Measurements from ENCODE around the gene MAP3K14.
"Not testable (repeated sequence)": the region's sequence is repeated elsewhere in the genome, so short reads cannot be mapped to it uniquely, and the experiment has no call there.

MAP3K14 gene

GRCh38 chr17:45314741-45315647 is 1.8 kb downstream of the MAP3K14 start:
- no peak for DNase-seq

- no peak for DNase-seq
Measured at GRCh38 chr17:45313996-45314740, 2.7 kb downstream of the MAP3K14 start.

DNA sequence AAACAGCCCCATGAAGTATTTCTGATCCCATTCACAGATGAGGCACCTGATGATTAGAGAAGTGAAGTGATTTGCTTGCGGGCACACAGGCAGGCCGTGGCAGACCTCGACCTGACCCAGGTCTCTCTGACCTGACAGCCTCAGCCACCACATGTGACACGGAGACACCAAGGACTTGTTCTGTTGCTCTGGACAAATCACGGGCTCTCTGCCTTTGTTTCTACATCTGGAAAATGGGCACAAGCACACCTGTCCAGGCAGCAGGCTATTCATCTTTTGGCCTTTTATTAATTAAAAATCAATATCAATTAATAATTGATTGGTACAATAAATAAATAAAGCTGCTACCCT is 3.4 kb downstream of the MAP3K14 start:
- no peak for DNase-seq

DNA sequence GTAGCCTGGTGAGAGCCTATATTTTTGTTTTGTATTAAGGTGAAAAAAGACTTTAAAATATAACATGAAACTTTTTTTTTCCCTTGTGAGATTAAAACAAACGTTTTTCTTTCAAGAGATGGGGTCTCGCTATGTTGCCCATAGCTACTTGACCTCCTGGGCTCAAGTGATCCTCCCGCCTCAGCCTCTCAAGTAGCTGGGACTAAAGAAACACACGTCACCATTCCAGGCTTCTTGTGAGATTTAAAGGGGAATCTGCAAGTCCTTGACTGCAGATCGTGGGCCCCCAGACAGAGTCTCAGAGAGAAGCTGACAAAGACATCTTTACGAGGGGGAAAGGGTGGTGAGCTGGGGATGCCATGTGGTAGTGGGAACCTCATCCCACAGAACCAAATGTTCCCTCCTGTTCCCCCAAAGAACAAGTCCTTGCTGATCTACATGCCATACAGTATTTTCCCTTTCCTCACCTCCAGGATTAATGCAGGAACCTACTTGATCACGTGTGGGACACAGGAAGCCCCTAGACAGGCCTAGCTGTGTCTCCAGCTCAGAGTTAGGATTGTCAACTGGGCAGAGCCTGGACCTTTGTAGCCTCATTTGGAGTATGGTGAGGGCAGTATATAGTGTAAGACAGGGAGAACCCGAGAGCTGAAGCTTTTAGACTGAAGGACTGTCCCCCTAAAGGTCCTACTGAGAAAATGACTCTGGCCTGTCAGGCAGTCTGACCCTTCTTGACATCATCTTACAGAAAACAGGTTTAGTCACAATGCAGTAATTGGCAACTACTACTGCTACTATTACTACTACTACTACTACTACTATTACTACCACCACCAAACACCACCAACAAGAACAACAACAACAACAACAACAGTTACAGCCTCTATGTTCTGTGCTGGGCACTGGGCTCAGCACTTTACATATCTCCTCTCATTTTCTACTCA is 4.1 kb downstream of the MAP3K14 start:
- DNase-seq = no peak

DNA sequence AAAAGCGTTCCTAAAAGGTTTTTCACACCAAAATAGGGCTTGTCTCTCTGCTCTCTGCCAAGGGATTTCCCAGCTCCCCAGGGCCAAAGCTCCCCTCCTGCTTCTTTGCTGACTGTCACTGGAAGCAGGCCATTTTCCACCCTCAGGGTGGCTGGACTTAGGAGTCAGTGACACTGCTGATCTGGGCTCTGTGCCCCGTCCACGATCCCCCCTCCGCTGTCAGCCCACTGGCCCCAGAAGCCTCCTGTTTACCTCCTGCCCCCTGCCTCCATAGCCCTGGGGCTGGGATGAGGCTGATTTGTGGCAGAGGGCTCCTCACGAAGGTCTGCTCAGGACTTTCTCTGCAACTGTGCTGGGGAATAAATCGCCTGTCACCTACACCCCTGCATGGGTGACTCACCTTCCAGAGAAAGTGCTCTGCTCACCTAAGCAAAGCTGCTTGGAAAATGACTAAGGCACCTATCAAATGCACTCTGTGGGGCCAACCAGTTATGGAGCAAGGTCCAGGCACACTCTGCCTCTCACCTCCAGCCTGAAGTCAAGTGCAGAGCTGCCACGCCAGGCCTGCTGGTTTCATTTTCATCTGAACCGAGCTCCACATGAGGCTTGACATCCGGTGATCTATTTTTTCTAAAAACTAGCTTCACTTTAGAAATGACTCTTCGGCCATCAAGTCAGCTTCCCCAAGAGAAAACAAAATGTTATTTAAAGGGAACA is 4.9 kb downstream of the MAP3K14 start:
- DNase-seq = no peak

GRCh38 chr17:45311401-45311759 is 5.4 kb downstream of the MAP3K14 start:
- no peak for DNase-seq

DNA sequence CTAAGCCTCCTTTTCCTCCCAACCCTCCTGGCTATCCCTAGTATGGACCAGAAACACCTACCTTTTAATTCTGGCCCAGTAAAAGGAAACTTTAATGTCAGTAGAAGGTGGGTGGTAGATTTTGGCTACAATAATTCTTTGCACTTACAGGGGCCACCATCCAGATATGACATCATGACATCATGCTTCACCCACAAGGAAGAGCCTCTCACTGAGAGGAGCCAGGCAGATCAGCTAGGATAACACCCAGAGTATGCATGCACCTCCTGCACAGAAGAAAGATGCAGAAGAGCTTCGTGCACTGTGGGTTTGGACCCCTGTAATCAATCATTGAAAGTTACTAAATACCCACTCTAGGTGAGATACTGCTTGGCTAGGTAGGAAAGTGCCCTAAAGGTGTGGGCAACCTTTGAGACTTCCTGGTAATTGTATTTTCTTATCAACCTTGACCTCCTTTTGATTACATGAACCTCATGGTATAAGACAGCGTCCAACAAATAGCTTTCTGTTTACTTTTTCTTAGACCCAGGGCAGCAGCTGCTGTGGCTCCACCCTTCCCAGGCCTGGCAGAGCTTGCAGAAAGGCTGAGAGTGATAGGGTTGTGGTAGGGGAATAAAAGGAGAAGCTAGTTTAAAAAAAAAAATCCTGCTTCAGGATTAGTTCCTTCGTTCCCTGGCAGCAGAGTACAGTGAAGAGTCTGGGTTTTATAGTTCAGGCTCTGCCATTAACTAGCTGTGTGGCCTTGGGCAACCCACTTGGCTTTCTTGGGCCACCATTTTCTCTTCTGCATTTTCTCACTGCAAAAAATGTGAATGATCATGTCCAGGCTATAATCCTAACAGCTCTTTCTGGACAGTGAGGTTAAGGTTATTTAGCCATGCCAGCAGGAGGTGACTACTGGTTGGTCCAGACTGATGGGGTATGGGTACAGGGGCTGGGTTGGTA is 6.2 kb downstream of the MAP3K14 start:
- no peak for DNase-seq

DNA sequence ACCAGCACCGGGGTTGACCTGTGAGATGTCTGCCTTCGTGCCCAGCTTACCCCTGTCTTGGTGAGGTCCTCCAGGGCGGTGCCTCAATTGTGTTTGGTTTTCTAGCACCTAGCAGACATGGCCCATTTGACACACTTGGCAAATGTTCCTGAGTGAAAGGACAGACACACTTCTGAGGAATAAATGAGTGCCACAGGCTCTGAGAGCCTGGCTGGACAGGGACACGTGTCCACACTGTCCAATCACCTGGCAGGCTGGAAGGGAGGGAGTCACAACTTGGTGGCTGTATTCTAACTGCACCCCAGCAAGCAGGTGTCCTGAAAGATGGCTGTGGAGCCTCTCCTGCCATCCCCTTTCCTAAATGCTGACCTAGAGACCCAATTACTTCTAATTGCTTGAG is 7.4 kb downstream of the MAP3K14 start:
- no peak for DNase-seq

DNA sequence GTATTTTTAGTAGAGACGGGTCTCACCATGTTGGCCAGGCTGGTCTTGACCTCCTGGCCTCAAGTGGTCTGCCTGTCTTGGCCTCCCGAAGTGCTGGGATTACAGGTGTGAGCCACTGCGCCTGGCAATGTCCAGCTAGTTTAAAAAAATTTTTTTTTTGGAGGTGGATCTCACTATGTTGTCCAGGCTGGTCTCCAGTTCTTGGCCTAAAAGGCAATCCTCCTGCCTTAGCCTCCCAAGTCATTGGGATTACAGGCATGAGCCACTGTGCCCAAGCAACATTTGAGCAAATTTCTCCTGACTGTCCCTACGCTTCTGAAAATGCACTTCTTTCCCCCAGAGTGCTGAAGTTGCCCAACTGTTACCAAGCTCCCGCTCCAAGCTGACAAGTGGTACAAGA is 8.0 kb downstream of the MAP3K14 start:
- DNase-seq = no peak

DNA sequence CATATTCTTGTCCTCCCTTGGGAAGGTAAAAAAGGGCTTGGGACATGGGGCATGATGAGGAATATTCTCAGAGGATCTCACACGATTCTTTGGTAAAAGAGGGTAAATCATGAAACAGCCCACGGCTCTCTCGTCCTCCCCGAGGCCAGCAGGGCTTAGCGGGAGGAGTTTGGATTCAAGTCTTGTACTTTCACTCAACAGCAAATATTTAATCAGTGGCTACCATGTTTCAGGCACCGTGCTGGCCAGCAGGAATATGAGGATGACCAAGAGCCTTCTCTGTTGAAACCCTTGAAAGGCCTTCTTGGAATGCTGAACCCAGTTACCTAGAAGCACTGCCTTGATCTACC is 8.8 kb downstream of the MAP3K14 start:
- no peak for DNase-seq

DNA sequence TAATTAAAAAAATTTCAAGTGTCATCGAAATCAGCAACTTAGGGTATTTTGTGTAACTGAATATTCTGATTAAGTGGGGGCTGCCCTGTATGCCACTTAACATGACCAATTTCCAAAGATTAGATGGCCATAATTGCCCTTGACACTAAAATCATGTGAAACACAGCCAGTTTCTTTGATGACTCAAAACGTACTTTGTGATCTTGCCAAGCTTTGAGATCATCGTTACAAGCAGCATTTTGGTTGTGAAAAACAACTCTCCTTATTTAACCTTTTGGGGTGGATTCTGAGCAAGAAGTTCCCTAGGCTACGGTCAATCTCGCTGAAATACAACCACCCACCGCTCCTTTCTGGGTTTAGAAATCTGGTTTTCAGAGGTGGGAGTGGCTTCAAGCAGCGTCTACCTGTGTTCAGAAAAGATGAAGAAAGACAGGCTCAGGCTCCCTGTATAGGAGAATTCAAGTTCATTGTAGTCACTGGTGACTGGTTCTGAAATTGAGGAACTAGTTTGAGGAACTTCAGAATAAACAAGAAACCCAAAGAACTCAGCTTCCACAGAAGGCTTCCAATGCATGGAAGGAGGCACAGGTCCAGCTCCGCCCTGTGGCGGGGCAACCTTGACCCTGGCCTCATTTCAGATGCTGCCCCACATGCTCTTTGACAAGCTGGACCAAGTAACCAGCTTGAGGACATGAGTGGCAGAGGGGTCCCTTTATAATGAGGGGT is 9.4 kb downstream of the MAP3K14 start:
- no peak for DNase-seq

DNA sequence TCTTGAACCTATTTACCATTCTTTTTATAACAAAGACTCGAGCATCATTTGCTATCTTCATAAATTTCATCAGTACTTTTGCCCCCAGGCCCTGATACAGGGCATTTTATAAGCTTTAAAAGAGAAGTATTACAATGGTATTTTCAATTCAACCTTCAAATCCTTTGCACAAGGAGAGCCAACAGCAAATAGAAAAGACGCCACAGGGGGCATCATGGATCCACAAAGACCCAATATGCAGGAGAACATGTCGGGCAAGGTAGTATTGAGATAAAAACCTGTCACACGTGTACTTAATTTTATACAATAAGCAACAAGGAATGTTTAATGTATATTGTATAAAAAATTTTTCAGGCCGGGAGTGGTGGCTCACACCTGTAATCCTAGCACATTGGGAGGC is 10.2 kb downstream of the MAP3K14 start:
- no peak for DNase-seq

- no peak for DNase-seq
Measured at GRCh38 chr17:45306094-45306493, 10.7 kb downstream of the MAP3K14 start.

- no peak for DNase-seq
Measured at GRCh38 chr17:45305530-45306087, 11.2 kb downstream of the MAP3K14 start.

DNA sequence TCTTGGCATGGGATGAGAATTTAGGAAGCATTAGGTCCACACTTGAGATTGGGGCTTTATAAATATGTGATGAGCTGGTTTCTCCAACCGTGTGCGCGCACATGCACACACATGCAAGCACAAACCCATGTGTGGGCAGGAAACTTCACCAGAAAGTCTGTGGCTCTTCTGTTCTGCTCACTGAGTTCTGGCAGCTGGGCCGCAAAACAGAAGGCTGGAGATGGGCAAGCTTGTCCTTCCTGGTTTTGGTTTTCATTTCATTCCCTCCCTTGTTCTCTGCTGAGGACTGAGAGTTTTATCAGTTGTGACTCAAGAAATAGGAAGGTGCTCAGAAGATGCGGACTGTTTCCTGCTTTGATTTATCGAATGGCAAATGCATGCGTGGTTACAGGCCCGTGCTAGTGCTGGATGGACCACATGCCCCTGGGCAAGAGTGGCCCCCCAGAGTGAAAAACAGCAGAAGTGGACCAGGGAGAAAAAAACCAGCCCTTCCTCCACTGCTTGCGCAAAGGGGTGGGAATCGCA is 14.1 kb downstream of the MAP3K14 start:
- DNase-seq = no peak

- DNase-seq = not testable (repeated sequence)
Measured at GRCh38 chr17:45302220-45302619, 14.6 kb downstream of the MAP3K14 start.

DNA sequence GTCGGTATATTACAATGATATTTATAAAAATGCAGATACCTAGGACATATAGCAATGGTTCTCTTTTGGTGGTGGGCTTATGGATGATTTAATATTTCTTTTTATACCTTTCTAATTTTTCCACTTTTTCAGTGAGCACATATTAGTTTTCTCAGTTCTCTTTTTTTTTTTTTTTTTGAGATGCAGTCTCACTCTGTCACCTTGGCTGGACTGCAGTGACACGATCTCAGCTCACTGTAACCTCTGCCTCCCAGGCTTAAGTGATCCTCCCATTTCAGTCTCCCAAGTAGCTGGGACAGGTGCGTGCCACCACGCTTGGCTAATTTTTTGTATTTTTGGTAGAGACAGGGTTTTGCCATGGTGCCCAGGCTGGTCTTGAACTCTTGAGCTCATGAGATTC is 15.1 kb downstream of the MAP3K14 start:
- DNase-seq = no peak

DNA sequence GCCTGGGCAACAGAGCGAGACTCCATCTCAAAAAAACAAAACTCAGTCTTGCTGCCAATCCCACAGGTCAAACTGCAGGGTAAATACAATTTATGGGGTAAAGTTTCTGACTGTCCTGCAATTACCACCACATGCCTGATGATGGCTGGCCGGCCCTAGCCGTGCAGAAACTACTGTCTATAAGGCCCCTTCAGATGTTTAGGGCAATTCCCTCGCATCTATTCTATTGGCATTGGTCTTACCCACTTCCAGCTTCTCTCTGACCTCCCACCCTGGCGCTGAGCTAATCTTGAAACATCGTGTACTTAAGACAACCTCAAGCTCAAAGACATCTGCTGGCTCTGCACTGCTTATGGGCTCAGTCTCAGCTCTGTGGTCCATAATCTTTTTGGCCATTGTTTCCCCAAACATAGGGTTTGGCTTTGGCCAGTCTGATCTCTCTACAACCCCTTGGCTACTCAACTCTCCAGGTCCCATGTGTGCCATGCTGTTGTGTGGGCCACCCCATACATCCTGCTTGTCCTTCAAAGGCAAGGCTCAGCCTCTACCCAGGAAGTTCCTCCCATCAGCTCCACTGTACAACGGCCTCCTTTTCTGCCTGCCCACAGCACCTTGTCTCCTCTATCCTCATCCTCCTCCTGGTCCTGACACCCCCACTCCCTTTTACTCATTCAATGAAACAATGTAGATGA is 16.6 kb downstream of the MAP3K14 start:
- DNase-seq = no peak

- no peak for DNase-seq
Measured at GRCh38 chr17:45299361-45299760, 17.5 kb downstream of the MAP3K14 start.

All from NCI-H187 treated with DMSO at 0.1 percent for 48 hours (cell line).